Lower lobe of right lung (tissue), 2 donors: ENCODE data around the gene MYL6B. TPM values are rescaled to one million over a fixed set of nuclear protein-coding genes. Genes with fewer than 3 reads are reported as not detected.
A peak's percentile ranks its signal among the peaks of the same experiment; 100 is the strongest.
"Not testable (repeated sequence)": the region's sequence is repeated elsewhere in the genome, so short reads cannot be mapped to it uniquely, and the experiment has no call there.

ENCODE experiments used
- ATAC-seq, 2 donors: fragments of 200-7000 bp; cut with Tn5 transposase; one replicate each; pipeline ENCODE4 v1.9.1; 2020 to 2022; ENCODE audit warnings: mild to moderate bottlenecking in 2 of 2, moderate library complexity in 2 of 2
- DNase-seq: peaks from one replicate; pipeline ENCODE4 v3.0.0-alpha.2; 2020
- H3K27ac ChIP-seq: fragments of 200-600 bp; one replicate; pipeline ENCODE4 v1.8.0; 2022
- H3K27me3 ChIP-seq: fragments of 200-600 bp; one replicate; pipeline ENCODE4 v1.8.0; 2022; ENCODE audit warnings: low read depth
- H3K36me3 ChIP-seq: fragments of 200-600 bp; one replicate; pipeline ENCODE4 v1.8.0; 2022; ENCODE audit warnings: mild to moderate bottlenecking
- H3K4me1 ChIP-seq: fragments of 200-600 bp; one replicate; pipeline ENCODE4 v1.8.0; 2022
- H3K4me3 ChIP-seq: fragments of 200-600 bp; one replicate; pipeline ENCODE4 v1.8.0; 2022; ENCODE audit warnings: mild to moderate bottlenecking
- H3K9me3 ChIP-seq: fragments of 200-600 bp; one replicate; pipeline ENCODE4 v1.8.0; 2022
- intact Hi-C: fragments of 100-400 bp; cut with DNase I; formaldehyde crosslinking; loops from one replicate; pipeline ENCODE4 v1.11.0; 2022
- total RNA-seq: library from RNA; stranded (reverse); fragmentation: NEBNext Ultra II Directional; extraction: Animal tissue kit (Norgen Biotek cat#: 25700); gene quantifications from one replicate; pipeline ENCODE4 v1.2.1, GENCODE V29; 2021
- TF ChIP-seq, protein P1 (sequence below): fragments of 200-600 bp; IDR thresholded peaks from one replicate; pipeline ENCODE4 v1.8.0; 2022; ENCODE audit warnings: antibody characterized with exemption, mild to moderate bottlenecking
- donor health status: DM: no; HTN: yes; CAD: no; lungs with severe emphysema.

MYL6B gene
- total RNA-seq, 1 donor from 2014 or later = 21.4 TPM

DNA sequence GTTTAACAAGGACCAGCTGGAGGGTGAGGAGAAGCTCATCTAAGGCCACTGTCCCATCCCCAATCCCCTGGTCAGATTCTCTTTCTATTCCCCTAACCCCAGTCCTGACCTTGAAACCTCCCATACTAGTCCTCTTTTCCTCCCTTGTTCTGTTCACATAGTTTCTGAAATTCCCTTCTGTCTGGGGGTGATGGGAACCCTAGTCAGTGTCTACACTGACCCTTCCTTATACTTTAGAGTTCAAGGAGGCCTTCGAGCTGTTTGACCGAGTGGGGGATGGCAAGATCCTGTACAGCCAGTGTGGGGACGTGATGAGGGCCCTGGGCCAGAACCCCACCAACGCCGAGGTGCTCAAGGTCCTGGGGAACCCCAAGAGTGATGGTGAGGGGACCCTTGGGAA, 2.4 kb downstream of the MYL6B start:
- intact Hi-C loops = no loop called here
- no peak for ATAC-seq

GRCh38 chr12:56155256-56155845, 3.0 kb downstream of the MYL6B start:
- ATAC-seq (no peak), DNase-seq (no peak)
- Histone ChIP-seq H3K27me3 (no peaks in the 10 kb centered on the region), H3K4me1 (peaks cover 40% of the 10 kb centered on the region), H3K36me3 (peaks cover 10% of the 10 kb centered on the region), H3K27ac (no peak overlapping the region), H3K9me3 (no peaks in the 10 kb centered on the region), H3K4me3 (no peak overlapping the region)
- intact Hi-C loops = no loop called here
- TF ChIP-seq, protein P1, sequence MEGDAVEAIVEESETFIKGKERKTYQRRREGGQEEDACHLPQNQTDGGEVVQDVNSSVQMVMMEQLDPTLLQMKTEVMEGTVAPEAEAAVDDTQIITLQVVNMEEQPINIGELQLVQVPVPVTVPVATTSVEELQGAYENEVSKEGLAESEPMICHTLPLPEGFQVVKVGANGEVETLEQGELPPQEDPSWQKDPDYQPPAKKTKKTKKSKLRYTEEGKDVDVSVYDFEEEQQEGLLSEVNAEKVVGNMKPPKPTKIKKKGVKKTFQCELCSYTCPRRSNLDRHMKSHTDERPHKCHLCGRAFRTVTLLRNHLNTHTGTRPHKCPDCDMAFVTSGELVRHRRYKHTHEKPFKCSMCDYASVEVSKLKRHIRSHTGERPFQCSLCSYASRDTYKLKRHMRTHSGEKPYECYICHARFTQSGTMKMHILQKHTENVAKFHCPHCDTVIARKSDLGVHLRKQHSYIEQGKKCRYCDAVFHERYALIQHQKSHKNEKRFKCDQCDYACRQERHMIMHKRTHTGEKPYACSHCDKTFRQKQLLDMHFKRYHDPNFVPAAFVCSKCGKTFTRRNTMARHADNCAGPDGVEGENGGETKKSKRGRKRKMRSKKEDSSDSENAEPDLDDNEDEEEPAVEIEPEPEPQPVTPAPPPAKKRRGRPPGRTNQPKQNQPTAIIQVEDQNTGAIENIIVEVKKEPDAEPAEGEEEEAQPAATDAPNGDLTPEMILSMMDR = no peak

More for the DNA sequence above, 2.4 kb downstream of the MYL6B start:
- Histone ChIP-seq H3K9me3 (no peaks in the 10 kb centered on the region), H3K4me1 (peaks cover 35% of the 10 kb centered on the region), H3K36me3 (peaks cover 5% of the 10 kb centered on the region), H3K27ac (no peak overlapping the region), H3K4me3 (no peak overlapping the region), H3K27me3 (no peaks in the 10 kb centered on the region)
- TF ChIP-seq, protein P1 = no peak
- no peak for DNase-seq

GRCh38 chr12:56156464-56157200, 4.2 kb downstream of the MYL6B start:
- peaks cover 43% of the 10 kb centered on the region for H3K4me1 ChIP-seq
- ATAC-seq, intact Hi-C loops, DNase-seq, H3K9me3 ChIP-seq, H3K27me3 ChIP-seq: not testable (repeated sequence)
- H3K4me3 ChIP-seq = peak overlapping the region; percentile 88
- peak overlapping the region; percentile 96 for H3K27ac ChIP-seq
- peaks cover 23% of the 10 kb centered on the region for H3K36me3 ChIP-seq

GRCh38 chr12:56157201-56158028, 5.0 kb downstream of the MYL6B start:
- intact Hi-C loops = no loop called here
- Histone ChIP-seq H3K4me3 (peak overlapping the region; percentile 88), H3K36me3 (peaks cover 31% of the 10 kb centered on the region), H3K4me1 (peaks cover 48% of the 10 kb centered on the region), H3K9me3 (no peaks in the 10 kb centered on the region), H3K27ac (peak overlapping the region; percentile 96), H3K27me3 (no peaks in the 10 kb centered on the region)
- TF ChIP-seq, protein P1 = peak; percentile 68
- ATAC-seq = peak; percentile 65 to 68
- DNase-seq = peak; percentile 80

- DNase-seq = peak; percentile 96
- peak; percentile 93 to 94 for ATAC-seq
- Histone ChIP-seq H3K4me1 (peaks cover 50% of the 10 kb centered on the region), H3K27ac (peak within 1 kb of the TSS; percentile 96), H3K27me3 (no peaks in the 10 kb centered on the region), H3K4me3 (peak within 1 kb of the TSS; percentile 88), H3K36me3 (peaks cover 40% of the 10 kb centered on the region), H3K9me3 (no peaks in the 10 kb centered on the region)
- intact Hi-C loops = no loop called here
- TF ChIP-seq, protein P1 = no peak
Observed at GRCh38 chr12:56158029-56158925, 5.9 kb downstream of the MYL6B start, which contains the start of gene MYL6. TSS of gene MYL6 (plus strand) at chr12:56158359. CDS start at chr12:56158402, 43 bp downstream.
